NT2/D1 (cell line): ENCODE data around the gene HDDC2.
A peak's percentile ranks its signal among the peaks of the same experiment; 100 is the strongest.

Experiments
- DNase-seq: peaks from one replicate; pipeline ENCODE4 v3.0.0-alpha.2; 2011; ENCODE audit warnings: low read depth, low spot score
- H3K27me3 ChIP-seq: 2 replicates; pipeline ENCODE4 v1.6.0; 2011; ENCODE audit warnings: mild to moderate bottlenecking; ENCODE audit not compliant: insufficient read length, insufficient read depth
- H3K36me3 ChIP-seq: 2 replicates; pipeline ENCODE4 v1.6.1; 2011; ENCODE audit warnings: mild to moderate bottlenecking, low read length, mixed read lengths; ENCODE audit not compliant: insufficient read depth, insufficient read length
- H3K4me1 ChIP-seq: 2 replicates; pipeline ENCODE4 v1.5.1; 2011; ENCODE audit not compliant: insufficient read depth, insufficient read length
- H3K4me3 ChIP-seq: 2 replicates; pipeline ENCODE4 v1.5.1; 2011; ENCODE audit warnings: low read depth; ENCODE audit not compliant: insufficient read length
- H3K9ac ChIP-seq: 2 replicates; pipeline ENCODE4 v1.6.0; 2011; ENCODE audit warnings: low read depth; ENCODE audit not compliant: insufficient read length
- H3K9me3 ChIP-seq: 2 replicates; pipeline ENCODE4 v1.5.1; 2011; ENCODE audit warnings: mild to moderate bottlenecking, low read length; ENCODE audit not compliant: insufficient read depth
- SUZ12 ChIP-seq: IDR thresholded peaks from 2 replicates; pipeline ENCODE4 v1.6.1; 2011; ENCODE audit not compliant: insufficient read length, insufficient read depth; ENCODE audit errors: extremely low read depth
- YY1 ChIP-seq: IDR thresholded peaks from 2 replicates; pipeline ENCODE4 v1.6.1; 2011; ENCODE audit not compliant: insufficient read length, insufficient read depth
- ZNF274 ChIP-seq: IDR thresholded peaks from 2 replicates; pipeline ENCODE4 v1.6.1; 2011; ENCODE audit warnings: mild to moderate bottlenecking, low read depth, low read length

HDDC2 gene

GRCh38 chr6:125301435-125302391 is at the start of gene HDDC2:
TSS of gene HDDC2 (minus strand) at chr6:125301967. CDS start at chr6:125301932, 35 bp downstream.
- TF ChIP-seq ZNF274, result no peak
- TF ChIP-seq YY1, result no peak
- no peak for TF ChIP-seq SUZ12
- peak within 1 kb of the TSS; percentile 87 for H3K9ac ChIP-seq
- H3K4me1 ChIP-seq, result peaks cover 3% of the 10 kb centered on the region
- DNase-seq, result peak; percentile 48
- H3K4me3 ChIP-seq, result peak within 1 kb of the TSS; percentile 71
- H3K9me3 ChIP-seq, result no peaks in the 10 kb centered on the region
- peaks cover 38% of the 10 kb centered on the region for H3K36me3 ChIP-seq
- H3K27me3 ChIP-seq, result no peaks in the 10 kb centered on the region

GRCh38 chr6:125346926-125347563 is 45.3 kb upstream of the HDDC2 start:
- Histone ChIP-seq H3K9me3 (no peaks in the 10 kb centered on the region; the same call in 1 of the 2 replicates), H3K27me3 (no peaks in the 10 kb centered on the region), H3K36me3 (no peaks in the 10 kb centered on the region), H3K4me3 (no peak overlapping the region), H3K4me1 (no peaks in the 10 kb centered on the region), H3K9ac (no peak overlapping the region)
- no peak for DNase-seq
- TF ChIP-seq YY1, result no peak
- no peak for TF ChIP-seq SUZ12
- TF ChIP-seq ZNF274, result no peak

- no peak overlapping the region for H3K9ac ChIP-seq
- no peaks in the 10 kb centered on the region for H3K36me3 ChIP-seq
- H3K27me3 ChIP-seq, result no peaks in the 10 kb centered on the region
- TF ChIP-seq YY1, result no peak
- TF ChIP-seq ZNF274, result no peak
- no peak for TF ChIP-seq SUZ12
- H3K9me3 ChIP-seq, result no peaks in the 10 kb centered on the region; the same call in 1 of the 2 replicates
- no peak for DNase-seq
- no peak overlapping the region for H3K4me3 ChIP-seq
- no peaks in the 10 kb centered on the region for H3K4me1 ChIP-seq
These were observed 44.6 kb upstream of the HDDC2 start for GRCh38 chr6:125346201-125346925.

GRCh38 chr6:125341460-125341859 is 39.7 kb upstream of the HDDC2 start:
- no peaks in the 10 kb centered on the region for H3K36me3 ChIP-seq
- H3K9me3 ChIP-seq, result no peaks in the 10 kb centered on the region
- H3K4me1 ChIP-seq, result no peaks in the 10 kb centered on the region
- no peak overlapping the region for H3K4me3 ChIP-seq
- DNase-seq, result no peak
- H3K27me3 ChIP-seq, result no peaks in the 10 kb centered on the region
- no peak overlapping the region for H3K9ac ChIP-seq
- no peak for TF ChIP-seq ZNF274
- TF ChIP-seq SUZ12, result no peak
- TF ChIP-seq YY1, result no peak

- Histone ChIP-seq H3K4me3 (no peak overlapping the region), H3K9ac (no peak overlapping the region), H3K4me1 (no peaks in the 10 kb centered on the region), H3K27me3 (no peaks in the 10 kb centered on the region), H3K9me3 (no peaks in the 10 kb centered on the region), H3K36me3 (no peaks in the 10 kb centered on the region)
- TF ChIP-seq ZNF274 (no peak), SUZ12 (no peak), YY1 (no peak)
- no peak for DNase-seq
These were observed 39.2 kb upstream of the HDDC2 start for GRCh38 chr6:125340991-125341390.

GRCh38 chr6:125340175-125340835 is 38.5 kb upstream of the HDDC2 start:
- Histone ChIP-seq H3K36me3 (no peaks in the 10 kb centered on the region), H3K27me3 (no peaks in the 10 kb centered on the region), H3K4me1 (no peaks in the 10 kb centered on the region), H3K4me3 (no peak overlapping the region), H3K9ac (no peak overlapping the region), H3K9me3 (no peaks in the 10 kb centered on the region)
- TF ChIP-seq YY1, result no peak
- DNase-seq, result no peak
